Heart left ventricle (tissue), 16 donors: ENCODE data around the gene ITPK1. TPM values are rescaled to one million over a fixed set of nuclear protein-coding genes. Genes with fewer than 3 reads are reported as not detected.
A peak's percentile ranks its signal among the peaks of the same experiment; 100 is the strongest.

Experiments used
- ATAC-seq, 4 donors: fragments of 200-7000 bp; cut with Tn5 transposase; one replicate each; pipeline ENCODE4 v1.9.1; 2020 to 2022; ENCODE audit warnings: moderate library complexity in 4 of 4, mild to moderate bottlenecking in 3 of 4, moderate number of reproducible peaks in 1 of 4
- DNase-seq, 5 donors: peaks; one replicate each; pipeline ENCODE4 v3.0.0-alpha.2; 2020
- H3K27ac ChIP-seq, 12 donors: fragments of 200-600 bp; sonication (generic) in 4 of 12; one replicate each; pipeline versions ENCODE4 v1.5.0 to v1.8.0; 2016 to 2022; ENCODE audit warnings: mild to moderate bottlenecking in 2 of 12
- H3K27me3 ChIP-seq, 9 donors: fragments of 200-600 bp; sonication (generic) in 2 of 9; one replicate each; pipeline versions ENCODE4 v1.5.1 to v1.8.0; 2016 to 2022; ENCODE audit warnings: mild to moderate bottlenecking in 3 of 9
- H3K36me3 ChIP-seq, 9 donors: fragments of 200-600 bp; sonication (generic) in 2 of 9; one replicate each; pipeline versions ENCODE4 v1.5.0 to v1.8.0; 2018 to 2022; ENCODE audit warnings: mild to moderate bottlenecking in 2 of 9
- H3K4me1 ChIP-seq, 12 donors: fragments of 200-600 bp; sonication (generic) in 4 of 12; one replicate each; pipeline versions ENCODE4 v1.5.0 to v1.8.0; 2016 to 2022; ENCODE audit warnings: mild to moderate bottlenecking in 3 of 12
- H3K4me3 ChIP-seq, 12 donors: fragments of 200-600 bp; sonication (generic) in 4 of 12; one replicate each; pipeline versions ENCODE4 v1.5.0 to v1.8.0; 2017 to 2022; ENCODE audit warnings: mild to moderate bottlenecking in 9 of 12, moderate library complexity in 4 of 12
- H3K9me3 ChIP-seq, 12 donors: fragments of 200-600 bp; sonication (generic) in 4 of 12; one replicate each; pipeline versions ENCODE4 v1.5.0 to v1.8.0; 2016 to 2022; ENCODE audit warnings: mild to moderate bottlenecking in 1 of 12
- POLR2A ChIP-seq, 2 donors: fragments of 450-650 bp; IDR thresholded peaks; one replicate each; pipeline ENCODE4 v1.6.1; 2017; ENCODE audit warnings: antibody characterized with exemption in 2 of 2, mild to moderate bottlenecking in 2 of 2, moderate library complexity in 2 of 2
- WGBS, 4 donors: extraction: QIAGEN DNeasy Blood & Tissue Kit in 2 of 4; methylation state at CpG; one replicate each; pipeline versions ENCODE4 v1.1.5 to v1.1.7; 2013 to 2018; 5-methylcytosine and 5-hydroxymethylcytosine counted together
- intact Hi-C, 10 donors: fragments of 100-400 bp; cut with DNase I; formaldehyde crosslinking; loops; one replicate each; pipeline versions ENCODE4 v1.11.1 to v1.14.2; 2022
- polyA plus RNA-seq, 2 donors: library from polyadenylated mRNA; stranded (reverse); fragments of 200-250 nt; gene quantifications; one replicate each; pipeline ENCODE4 v1.2.3, GENCODE V29; 2013
- total RNA-seq, 9 donors: library from RNA; depleted of rRNA in 2 of 9; stranded (reverse); fragments of >200 nt in 2 of 9; fragmentation: NEBNext Ultra II Directional in 3 of 9; extraction: Animal tissue kit (Norgen Biotek cat#: 25700) in 3 of 9; gene quantifications; one replicate each; pipeline versions ENCODE4 v1.1.0 to v1.2.4, GENCODE V29; 2016 to 2023
- TF ChIP-seq, protein P1 (sequence below), 12 donors: fragments of 200-600 bp; sonication (generic) in 4 of 12; IDR thresholded peaks; one replicate each; pipeline versions ENCODE4 v1.5.0 to v1.8.0; 2018 to 2022; ENCODE audit warnings: antibody characterized with exemption in 12 of 12, mild to moderate bottlenecking in 5 of 12
- donor health status: ischemic (EF 13 %, LVEDD 7.1; RV severe dilation, severe dysfunction).
- donor health status: healthy with polysubstance abuse.
- donor health status: DM: no; HTN: yes; CAD: no.
- donor health status: DM: no; HTN: no; CAD: no.
- donor health status: ischemic (EF 25% LVEDD 6.9; RV normal size, moderate dysfunction).
- donor health status: ischemic (EF 25% LVEDD 5.7; RV mildly dilated, moderate dysfunction).
- donor health status: healthy.
- donor health status: DM: yes; HTN: yes; CAD: no.
- donor health status: ischemic (EF 35%, LVEDD 5.7; RV mildly dilated, moderate dysfunction).
- donor health status: nonischemic (EF 11% LVEDD 7.7; RV severe dilation, severe dysfunction).
- donor health status: DM: yes; HTN: yes; CAD: no.
- donor health status: PGD.
- donor health status: ischemic (EF 29% LVEDD 5.4; RV normal size, mild dysfunction).
- donor health status: nonischemic (EF 23%, LVEDD 6.1; RV moderate dilation, normal function).

The ITPK1 gene
- total and polyA plus RNA-seq, 11 donors, result 44.5 to 158 (median 91.0) TPM

GRCh38 chr14:92902726-92903125, 213.0 kb downstream of the ITPK1 start:
- Histone ChIP-seq H3K9me3 (no peaks in the 10 kb centered on the region), H3K36me3 (no peaks in the 10 kb centered on the region), H3K27ac (no peak overlapping the region), H3K4me1 (peaks cover 0 to 7% (median 0%) of the 10 kb centered on the region in 12 donors), H3K4me3 (no peak overlapping the region), H3K27me3 (peaks cover 0 to 39% (median 3%) of the 10 kb centered on the region in 9 donors)
- DNase-seq (no peak), ATAC-seq (peak in 1 of 4 donors; percentile 28)
- intact Hi-C loops, result no loop called here
- TF ChIP-seq, protein P1, sequence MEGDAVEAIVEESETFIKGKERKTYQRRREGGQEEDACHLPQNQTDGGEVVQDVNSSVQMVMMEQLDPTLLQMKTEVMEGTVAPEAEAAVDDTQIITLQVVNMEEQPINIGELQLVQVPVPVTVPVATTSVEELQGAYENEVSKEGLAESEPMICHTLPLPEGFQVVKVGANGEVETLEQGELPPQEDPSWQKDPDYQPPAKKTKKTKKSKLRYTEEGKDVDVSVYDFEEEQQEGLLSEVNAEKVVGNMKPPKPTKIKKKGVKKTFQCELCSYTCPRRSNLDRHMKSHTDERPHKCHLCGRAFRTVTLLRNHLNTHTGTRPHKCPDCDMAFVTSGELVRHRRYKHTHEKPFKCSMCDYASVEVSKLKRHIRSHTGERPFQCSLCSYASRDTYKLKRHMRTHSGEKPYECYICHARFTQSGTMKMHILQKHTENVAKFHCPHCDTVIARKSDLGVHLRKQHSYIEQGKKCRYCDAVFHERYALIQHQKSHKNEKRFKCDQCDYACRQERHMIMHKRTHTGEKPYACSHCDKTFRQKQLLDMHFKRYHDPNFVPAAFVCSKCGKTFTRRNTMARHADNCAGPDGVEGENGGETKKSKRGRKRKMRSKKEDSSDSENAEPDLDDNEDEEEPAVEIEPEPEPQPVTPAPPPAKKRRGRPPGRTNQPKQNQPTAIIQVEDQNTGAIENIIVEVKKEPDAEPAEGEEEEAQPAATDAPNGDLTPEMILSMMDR (IDR thresholded peaks at IDR 0.05), result no peak
- no peak for TF ChIP-seq POLR2A (IDR thresholded peaks at IDR 0.05)
- WGBS, 4 donors, result 12 to 22% (median 18%) methylated on average over 16 to 17 of the region's 17 CpGs

GRCh38 chr14:92902191-92902590, 213.5 kb downstream of the ITPK1 start:
- Histone ChIP-seq H3K27ac (no peak overlapping the region), H3K9me3 (no peaks in the 10 kb centered on the region), H3K4me1 (peaks cover 0 to 7% (median 0%) of the 10 kb centered on the region in 12 donors), H3K27me3 (peaks cover 0 to 39% (median 3%) of the 10 kb centered on the region in 9 donors), H3K36me3 (no peaks in the 10 kb centered on the region), H3K4me3 (no peak overlapping the region)
- intact Hi-C loops, result no loop called here
- 63 to 75% (median 69%) methylated on average over 6 of the region's 6 CpGs for WGBS, 4 donors
- DNase-seq (no peak), ATAC-seq (no peak)
- TF ChIP-seq, protein P1 (IDR thresholded peaks at IDR 0.05), result no peak
- no peak for TF ChIP-seq POLR2A (IDR thresholded peaks at IDR 0.05)

GRCh38 chr14:92900660-92901059, 215.1 kb downstream of the ITPK1 start:
- no peak for TF ChIP-seq POLR2A (IDR thresholded peaks at IDR 0.05)
- TF ChIP-seq, protein P1 (IDR thresholded peaks at IDR 0.05), result no peak
- 67 to 100% (median 94%) methylated on average over 2 of the region's 2 CpGs for WGBS, 4 donors
- H3K4me1 ChIP-seq, result peaks cover 0 to 7% (median 0%) of the 10 kb centered on the region in 12 donors
- ATAC-seq (no peak), DNase-seq (no peak)
- H3K4me3 ChIP-seq, result no peak overlapping the region
- H3K27ac ChIP-seq, result no peak overlapping the region
- no peaks in the 10 kb centered on the region for H3K9me3 ChIP-seq
- no peaks in the 10 kb centered on the region for H3K36me3 ChIP-seq
- intact Hi-C loops, result no loop called here
- peaks cover 0 to 39% (median 3%) of the 10 kb centered on the region in 9 donors for H3K27me3 ChIP-seq

DNA sequence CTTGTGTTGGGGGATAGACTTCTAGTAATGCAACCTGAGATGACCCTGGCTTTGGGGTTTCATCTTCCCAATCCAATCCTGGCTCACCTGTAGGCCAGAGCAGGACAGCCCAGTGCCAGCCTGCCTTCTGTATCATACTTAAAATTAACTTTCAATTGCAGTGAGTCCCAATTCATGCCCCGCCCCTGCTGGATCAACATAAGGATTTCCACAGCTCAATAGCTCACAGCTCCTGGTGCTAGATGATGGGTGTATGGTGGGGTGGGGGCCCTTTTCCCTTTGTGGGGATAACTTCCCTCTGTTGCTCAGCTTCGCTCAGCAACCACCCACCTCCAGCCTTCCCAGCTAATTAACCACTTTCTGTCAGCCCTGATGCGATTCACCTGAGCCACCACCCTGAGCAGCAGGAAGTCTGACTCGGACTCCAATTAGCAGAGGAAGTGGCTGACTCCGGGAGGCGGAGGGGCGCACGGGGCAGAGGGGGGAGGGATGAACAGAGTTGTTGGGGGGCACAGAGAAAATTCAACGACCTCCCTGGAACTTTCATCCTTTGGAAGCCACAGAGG, 217.1 kb downstream of the ITPK1 start:
- intact Hi-C loops, result no loop called here
- no peak overlapping the region for H3K27ac ChIP-seq
- DNase-seq (no peak), ATAC-seq (no peak)
- TF ChIP-seq, protein P1 (IDR thresholded peaks at IDR 0.05), result no peak
- no peak for TF ChIP-seq POLR2A (IDR thresholded peaks at IDR 0.05)
- H3K4me1 ChIP-seq, result peaks cover 0 to 7% (median 0%) of the 10 kb centered on the region in 12 donors
- WGBS, 4 donors, result 46 to 60% (median 55%) methylated on average over 9 of the region's 9 CpGs
- peaks cover 0 to 34% (median 3%) of the 10 kb centered on the region in 9 donors for H3K27me3 ChIP-seq
- H3K36me3 ChIP-seq, result no peaks in the 10 kb centered on the region
- H3K4me3 ChIP-seq, result no peak overlapping the region
- H3K9me3 ChIP-seq, result peaks cover 0 to 9% (median 0%) of the 10 kb centered on the region in 12 donors
